Astrocyte of the spinal cord (primary cell): ENCODE results near the gene VASH1.

Experiments used
- DNase-seq: peaks from one replicate; pipeline ENCODE4 v3.0.0; 2011; ENCODE audit warnings: low read depth, low spot score
- H3K4me3 ChIP-seq: 2 replicates; pipeline ENCODE4 v1.5.1; 2011; ENCODE audit warnings: low read depth, mild to moderate bottlenecking, low read length, moderate library complexity
- in situ Hi-C: cut with HindIII; loops from 2 replicates; pipeline ENCODE4 v1.10.0; 2017; ENCODE audit warnings: low sequenced_read_pairs
- TF ChIP-seq, protein P1 (sequence below): IDR thresholded peaks from 2 replicates; pipeline ENCODE4 v1.5.1; 2012; ENCODE audit warnings: low read depth, mild to moderate bottlenecking, low read length, inconsistent platforms

Gene VASH1

DNA sequence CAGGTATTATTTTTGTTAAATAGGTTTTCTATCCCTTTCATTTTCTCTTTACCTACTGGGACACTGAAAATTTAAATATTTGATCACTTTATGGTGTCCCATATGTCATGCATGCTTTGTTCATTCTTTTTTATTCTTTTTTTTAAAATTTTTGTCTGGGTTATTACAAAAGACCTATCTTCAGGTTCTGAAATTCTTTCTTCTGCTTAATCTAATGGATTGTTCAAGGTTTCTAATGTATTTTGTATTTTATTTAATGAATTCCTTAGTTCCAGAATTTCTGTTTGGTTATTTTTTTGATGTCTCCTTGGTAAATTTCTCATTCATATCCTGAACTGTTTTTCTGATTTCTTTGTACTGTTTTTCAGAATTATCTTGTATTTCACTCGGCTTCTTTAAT is 20.2 kb upstream of the VASH1 start:
- DNase-seq = no peak
- no peak overlapping the region for H3K4me3 ChIP-seq
- in situ Hi-C loops = no loop called here
- TF ChIP-seq, protein P1, sequence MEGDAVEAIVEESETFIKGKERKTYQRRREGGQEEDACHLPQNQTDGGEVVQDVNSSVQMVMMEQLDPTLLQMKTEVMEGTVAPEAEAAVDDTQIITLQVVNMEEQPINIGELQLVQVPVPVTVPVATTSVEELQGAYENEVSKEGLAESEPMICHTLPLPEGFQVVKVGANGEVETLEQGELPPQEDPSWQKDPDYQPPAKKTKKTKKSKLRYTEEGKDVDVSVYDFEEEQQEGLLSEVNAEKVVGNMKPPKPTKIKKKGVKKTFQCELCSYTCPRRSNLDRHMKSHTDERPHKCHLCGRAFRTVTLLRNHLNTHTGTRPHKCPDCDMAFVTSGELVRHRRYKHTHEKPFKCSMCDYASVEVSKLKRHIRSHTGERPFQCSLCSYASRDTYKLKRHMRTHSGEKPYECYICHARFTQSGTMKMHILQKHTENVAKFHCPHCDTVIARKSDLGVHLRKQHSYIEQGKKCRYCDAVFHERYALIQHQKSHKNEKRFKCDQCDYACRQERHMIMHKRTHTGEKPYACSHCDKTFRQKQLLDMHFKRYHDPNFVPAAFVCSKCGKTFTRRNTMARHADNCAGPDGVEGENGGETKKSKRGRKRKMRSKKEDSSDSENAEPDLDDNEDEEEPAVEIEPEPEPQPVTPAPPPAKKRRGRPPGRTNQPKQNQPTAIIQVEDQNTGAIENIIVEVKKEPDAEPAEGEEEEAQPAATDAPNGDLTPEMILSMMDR = no peak

DNA sequence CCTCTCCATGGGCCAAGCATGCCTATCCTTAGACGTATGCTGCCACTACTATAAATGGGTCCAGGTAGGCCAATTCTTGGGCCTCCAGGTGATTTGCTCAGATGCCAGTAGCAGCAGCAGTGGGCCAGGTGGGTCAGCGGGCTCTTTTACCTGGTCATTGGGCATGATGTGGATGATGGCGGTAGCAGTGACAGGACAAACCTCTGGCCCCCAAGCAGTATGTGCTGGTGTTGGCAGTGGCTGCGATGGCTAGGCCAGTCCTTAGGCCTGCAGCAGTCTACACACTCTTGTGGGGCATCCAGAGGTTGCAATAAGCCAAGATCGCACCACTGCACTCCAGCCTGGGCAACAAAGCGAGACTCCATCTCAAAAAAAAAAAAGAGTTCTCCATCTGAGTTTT is 19.1 kb upstream of the VASH1 start:
- in situ Hi-C loops = no loop called here
- no peak overlapping the region for H3K4me3 ChIP-seq
- TF ChIP-seq, protein P1 = no peak
- DNase-seq = no peak

DNA sequence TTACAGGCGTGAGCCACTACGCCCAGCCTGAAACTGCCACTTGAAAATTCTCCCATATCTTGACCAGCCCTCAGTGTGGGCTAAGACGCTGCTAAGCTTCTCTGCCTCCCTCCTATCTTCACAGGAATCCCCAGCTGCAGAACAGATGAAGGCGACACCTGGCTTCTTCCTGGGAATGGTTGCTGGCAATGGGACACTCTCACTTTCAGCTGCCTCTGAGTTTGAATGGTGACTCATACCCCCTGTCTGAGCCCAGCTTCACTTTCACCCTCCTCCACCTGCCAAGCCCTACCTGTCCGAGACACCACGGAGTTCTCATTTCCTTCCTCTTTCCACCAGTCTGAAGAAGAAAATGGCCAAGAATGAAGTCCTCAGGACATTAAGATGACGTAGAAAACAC is 18.3 kb upstream of the VASH1 start:
- in situ Hi-C loops = no loop called here
- H3K4me3 ChIP-seq = no peak overlapping the region
- no peak for DNase-seq
- TF ChIP-seq, protein P1 = no peak

DNA sequence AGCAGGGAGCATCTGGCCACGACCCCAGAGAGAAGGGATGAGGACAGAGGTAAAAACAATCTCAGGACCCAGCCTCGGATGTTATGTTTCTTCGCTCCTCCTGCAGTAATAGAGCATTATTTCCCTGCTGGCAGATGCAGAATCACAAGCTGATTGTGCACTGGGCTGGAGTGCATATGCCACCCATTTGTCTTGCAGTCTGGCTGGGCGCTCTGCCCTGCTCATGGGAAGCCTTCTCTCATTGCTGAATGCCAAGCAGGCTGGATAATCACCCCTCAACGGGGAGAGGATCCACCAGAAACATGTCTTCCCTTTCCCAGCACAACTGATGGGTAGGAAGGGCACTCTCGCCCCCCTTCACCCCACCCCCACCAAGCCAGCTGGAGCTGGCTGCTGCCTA is 8.5 kb upstream of the VASH1 start:
- in situ Hi-C loops = no loop called here
- H3K4me3 ChIP-seq = no peak overlapping the region
- DNase-seq = no peak
- TF ChIP-seq, protein P1 = no peak

DNA sequence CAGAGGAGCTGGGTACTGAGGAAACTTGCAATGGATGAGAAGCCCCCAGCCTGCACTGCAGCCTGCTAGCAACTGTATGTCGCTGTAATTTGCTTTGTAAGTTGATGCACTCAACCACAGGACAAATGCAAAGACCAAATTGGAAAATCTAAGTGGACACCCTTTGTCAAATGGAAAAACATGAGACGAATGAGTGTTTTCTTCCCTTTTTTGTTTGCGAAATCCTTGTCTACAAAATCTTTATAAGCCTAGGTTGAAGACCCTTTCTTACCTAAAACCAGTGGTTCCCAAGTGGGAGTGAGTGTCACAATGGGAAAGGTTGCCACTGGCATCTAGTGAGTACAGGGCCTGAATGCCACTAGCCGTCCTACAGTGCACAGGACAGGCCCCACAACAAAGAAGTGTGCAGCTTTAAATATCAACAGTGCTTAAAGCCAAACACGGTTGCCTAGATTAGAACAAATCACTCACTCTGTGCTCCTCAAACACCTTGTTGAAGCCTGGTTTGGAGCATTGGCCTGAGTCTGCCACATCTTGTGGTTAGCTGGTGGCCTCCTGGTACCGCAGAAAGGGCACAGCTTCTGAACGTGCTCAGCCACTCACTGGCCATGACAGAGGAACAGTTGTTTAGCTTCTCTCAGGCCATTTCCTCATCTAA is 7.6 kb upstream of the VASH1 start:
- in situ Hi-C loops = no loop called here
- TF ChIP-seq, protein P1 = no peak
- no peak for DNase-seq
- H3K4me3 ChIP-seq = no peak overlapping the region

DNA sequence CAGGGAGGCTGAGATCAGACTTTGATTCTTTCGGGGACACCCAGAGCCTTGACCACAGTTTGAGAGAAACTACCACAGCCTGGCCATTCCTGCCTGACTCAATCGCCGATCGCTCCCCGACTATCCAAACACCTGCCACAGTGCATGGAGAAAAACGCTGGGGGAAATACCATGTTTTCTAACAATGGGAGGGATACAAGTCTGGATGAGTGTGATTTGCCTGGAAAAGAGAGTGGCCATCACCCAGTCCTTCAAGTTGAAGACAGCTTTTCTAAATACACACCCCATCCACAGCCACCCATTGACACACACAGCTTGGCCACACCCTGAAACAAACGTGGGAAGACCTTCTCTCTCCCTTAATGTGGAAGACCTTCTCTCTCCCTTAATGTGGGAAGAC is 6.7 kb upstream of the VASH1 start:
- in situ Hi-C loops = no loop called here
- DNase-seq = no peak
- TF ChIP-seq, protein P1 = no peak
- no peak overlapping the region for H3K4me3 ChIP-seq
